Left lung (tissue), 10 donors: Measurements from ENCODE around the gene CDHR4. TPM values are rescaled to one million over a fixed set of nuclear protein-coding genes. Genes with fewer than 3 reads are reported as not detected.

Source experiments
- ATAC-seq: fragments of 200-7000 bp; cut with Tn5 transposase; one replicate; pipeline ENCODE4 v1.9.1; 2020; ENCODE audit warnings: moderate library complexity
- DNase-seq, 4 donors: peaks; one replicate each; pipeline ENCODE4 v3.0.0-alpha.2; 2013 to 2020
- H3K27ac ChIP-seq, 2 donors: fragments of 200-600 bp; sonication (generic) in 1 of 2; one replicate each; pipeline versions ENCODE4 v1.5.0 to v1.8.0; 2020 to 2021
- H3K27me3 ChIP-seq, 2 donors: fragments of 200-600 bp; sonication (generic) in 1 of 2; one replicate each; pipeline versions ENCODE4 v1.5.0 to v1.8.0; 2020 to 2021
- H3K36me3 ChIP-seq, 2 donors: fragments of 200-600 bp; sonication (generic) in 1 of 2; one replicate each; pipeline versions ENCODE4 v1.5.0 to v1.8.0; 2020 to 2021
- H3K4me1 ChIP-seq, 2 donors: fragments of 200-600 bp; one replicate each; pipeline ENCODE4 v1.8.0; 2021
- H3K4me3 ChIP-seq, 2 donors: fragments of 200-600 bp; sonication (generic) in 1 of 2; one replicate each; pipeline versions ENCODE4 v1.5.0 to v1.8.0; 2020 to 2021; ENCODE audit warnings: mild to moderate bottlenecking in 1 of 2
- H3K9me3 ChIP-seq, 2 donors: fragments of 200-600 bp; sonication (generic) in 1 of 2; one replicate each; pipeline versions ENCODE4 v1.5.0 to v1.8.0; 2020 to 2021
- intact Hi-C, 2 donors: fragments of 100-400 bp; cut with DNase I; formaldehyde crosslinking; loops; one replicate each; pipeline versions ENCODE4 v1.11.2 to v1.14.2; 2022
- microRNA-seq, 2 donors: library from miRNA; unstranded; fragments of <30 nt; microRNA quantifications; one replicate each; pipeline ENCODE4, GENCODE V29; 2019
- polyA plus RNA-seq, 6 donors: library from polyadenylated mRNA; unstranded; fragments of 120-200 nt; gene quantifications; one replicate each; pipeline ENCODE4 v1.2.1, GENCODE V29; 2013; ENCODE audit not compliant: insufficient read length in 6 of 6
- total RNA-seq, 2 donors: library from RNA; stranded (reverse); fragmentation: NEBNext Ultra II Directional; extraction: Animal tissue kit (Norgen Biotek cat#: 25700); gene quantifications; one replicate each; pipeline ENCODE4 v1.2.1, GENCODE V29; 2021
- TF ChIP-seq, protein P1 (sequence below), 2 donors: fragments of 200-600 bp; sonication (generic) in 1 of 2; IDR thresholded peaks; one replicate each; pipeline versions ENCODE4 v1.5.0 to v1.8.0; 2021; ENCODE audit warnings: antibody characterized with exemption in 2 of 2
- donor health status: DM: no; HTN: yes; CAD: no.
- donor health status: DM: no; HTN: no; CAD: no.

CDHR4 gene
- total and polyA plus RNA-seq, 8 donors, result 0.20 to 6.5 (median 3.8) TPM

DNA sequence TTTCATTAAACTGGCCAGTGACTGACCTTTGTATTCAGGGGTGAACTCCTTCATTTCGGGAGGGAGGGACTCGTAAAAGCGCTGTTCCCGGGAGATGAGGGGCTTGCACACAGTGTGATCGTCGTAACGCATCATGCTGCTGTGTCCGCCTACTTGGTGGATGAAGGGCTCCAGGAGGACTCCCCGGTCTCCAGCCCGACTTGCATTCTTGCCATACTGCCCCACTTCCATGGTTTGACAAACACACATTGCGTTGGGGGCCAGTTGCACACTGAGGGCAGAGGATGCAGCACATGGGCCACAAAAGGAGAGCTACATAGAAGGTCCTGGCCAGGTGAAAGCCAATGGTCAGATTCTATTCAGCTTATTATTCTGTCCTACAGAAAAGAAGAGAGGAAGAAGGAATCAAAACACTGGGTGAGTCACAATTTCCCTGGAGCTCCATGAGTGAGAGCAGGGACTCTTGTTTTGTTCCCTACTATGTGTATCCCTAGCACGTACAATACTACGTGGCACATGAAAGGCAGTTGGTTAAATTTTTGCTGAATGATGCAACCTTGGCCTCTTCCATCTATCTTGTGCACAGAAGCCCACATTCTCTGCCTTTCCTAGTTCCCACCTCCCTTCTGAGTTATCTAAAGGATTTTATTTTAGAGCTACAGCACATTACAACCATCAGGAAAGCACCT is 51.7 kb downstream of the CDHR4 start:
- intact Hi-C loops, result no loop called here
- no peaks in the 10 kb centered on the region for H3K27me3 ChIP-seq
- TF ChIP-seq, protein P1, sequence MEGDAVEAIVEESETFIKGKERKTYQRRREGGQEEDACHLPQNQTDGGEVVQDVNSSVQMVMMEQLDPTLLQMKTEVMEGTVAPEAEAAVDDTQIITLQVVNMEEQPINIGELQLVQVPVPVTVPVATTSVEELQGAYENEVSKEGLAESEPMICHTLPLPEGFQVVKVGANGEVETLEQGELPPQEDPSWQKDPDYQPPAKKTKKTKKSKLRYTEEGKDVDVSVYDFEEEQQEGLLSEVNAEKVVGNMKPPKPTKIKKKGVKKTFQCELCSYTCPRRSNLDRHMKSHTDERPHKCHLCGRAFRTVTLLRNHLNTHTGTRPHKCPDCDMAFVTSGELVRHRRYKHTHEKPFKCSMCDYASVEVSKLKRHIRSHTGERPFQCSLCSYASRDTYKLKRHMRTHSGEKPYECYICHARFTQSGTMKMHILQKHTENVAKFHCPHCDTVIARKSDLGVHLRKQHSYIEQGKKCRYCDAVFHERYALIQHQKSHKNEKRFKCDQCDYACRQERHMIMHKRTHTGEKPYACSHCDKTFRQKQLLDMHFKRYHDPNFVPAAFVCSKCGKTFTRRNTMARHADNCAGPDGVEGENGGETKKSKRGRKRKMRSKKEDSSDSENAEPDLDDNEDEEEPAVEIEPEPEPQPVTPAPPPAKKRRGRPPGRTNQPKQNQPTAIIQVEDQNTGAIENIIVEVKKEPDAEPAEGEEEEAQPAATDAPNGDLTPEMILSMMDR (IDR thresholded peaks at IDR 0.05), result no peak
- no peaks in the 10 kb centered on the region for H3K9me3 ChIP-seq
- no peak for DNase-seq
- peaks cover 0 to 37% of the 10 kb centered on the region in 2 donors for H3K36me3 ChIP-seq
- no peak for ATAC-seq
- no peak overlapping the region for H3K27ac ChIP-seq
- peaks cover 0 to 3% of the 10 kb centered on the region in 2 donors for H3K4me1 ChIP-seq
- no peak overlapping the region for H3K4me3 ChIP-seq

DNA sequence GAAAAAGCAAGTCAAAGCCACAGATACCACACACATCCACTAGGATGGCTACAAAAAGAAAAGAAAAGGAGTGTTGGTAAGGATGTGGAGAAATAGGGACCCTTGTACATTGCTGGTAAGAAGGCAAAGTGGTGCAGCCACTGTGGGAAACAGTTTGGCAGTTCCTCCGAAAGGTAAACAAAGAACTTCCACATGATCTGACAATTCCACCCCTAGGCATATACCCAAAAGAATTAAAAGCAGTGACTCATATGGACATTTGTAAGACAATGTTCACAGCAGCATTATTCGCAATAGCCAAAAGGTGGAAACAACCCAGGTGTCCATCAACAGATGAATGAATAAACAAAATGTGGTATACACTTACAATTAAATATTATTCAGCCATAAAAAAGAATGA is 53.7 kb downstream of the CDHR4 start:
- H3K27ac ChIP-seq, result no peak overlapping the region
- H3K9me3 ChIP-seq, result no peaks in the 10 kb centered on the region
- peaks cover 0 to 3% of the 10 kb centered on the region in 2 donors for H3K4me1 ChIP-seq
- TF ChIP-seq, protein P1 (IDR thresholded peaks at IDR 0.05), result no peak
- no peaks in the 10 kb centered on the region for H3K27me3 ChIP-seq
- no peak for ATAC-seq
- peaks cover 0 to 53% of the 10 kb centered on the region in 2 donors for H3K36me3 ChIP-seq
- no peak overlapping the region for H3K4me3 ChIP-seq
- intact Hi-C loops, result no loop called here
- no peak for DNase-seq

Small RNAs within 50 kb of the gene (microRNA-seq; reads per million reads assigned to microRNA genes)
- 0.50 to 0.82 reads per million in 2 donors for gene MIR5193

Other genes with a start within 250 kb of the CDHR4 start
- under 1 TPM; 0.26 to 0.44 TPM for gene BSN, start 245.4 kb downstream of the CDHR4 start, total RNA-seq
- 1 to 10 TPM in 2 of 6 donors, under 1 TPM in 4; 0.67 to 1.1 (median 0.94) TPM for gene BSN, start 245.4 kb downstream of the CDHR4 start, polyA plus RNA-seq
- 100 to 1,000 TPM; 121 to 122 TPM for gene APEH, start 125.5 kb downstream of the CDHR4 start, total RNA-seq
- 100 to 1,000 TPM in 3 of 6 donors, 10 to 100 TPM in 3; 88.6 to 108 (median 99.8) TPM for gene APEH, start 125.5 kb downstream of the CDHR4 start, polyA plus RNA-seq
- gene MST1, start 110.4 kb downstream of the CDHR4 start, total RNA-seq, result 10 to 100 TPM; 12.5 to 19.1 TPM
- gene MST1, start 110.4 kb downstream of the CDHR4 start, polyA plus RNA-seq, result 10 to 100 TPM; 31.0 to 59.7 (median 39.8) TPM
- 10 to 100 TPM; 40.9 to 45.0 TPM for gene RNF123, start 110.3 kb downstream of the CDHR4 start, total RNA-seq
- 10 to 100 TPM; 21.8 to 33.1 (median 30.4) TPM for gene RNF123, start 110.3 kb downstream of the CDHR4 start, polyA plus RNA-seq
- gene AMIGO3, start 80.2 kb downstream of the CDHR4 start, total RNA-seq, result under 1 TPM in 1 of 2 donors, not detected in 1; 0.47 TPM
- 1 to 10 TPM in 5 of 6 donors, under 1 TPM in 1; 0.54 to 2.4 (median 1.9) TPM for gene AMIGO3, start 80.2 kb downstream of the CDHR4 start, polyA plus RNA-seq
- 10 to 100 TPM; 41.0 to 69.5 TPM for gene GMPPB, start 75.9 kb downstream of the CDHR4 start, total RNA-seq
- 10 to 100 TPM; 11.0 to 19.8 (median 12.6) TPM for gene GMPPB, start 75.9 kb downstream of the CDHR4 start, polyA plus RNA-seq
- 10 to 100 TPM; 42.1 to 42.7 TPM for gene IP6K1, start 13.3 kb downstream of the CDHR4 start, total RNA-seq
- 10 to 100 TPM; 31.8 to 51.2 (median 47.3) TPM for gene IP6K1, start 13.3 kb downstream of the CDHR4 start, polyA plus RNA-seq
- gene INKA1, start 3.4 kb upstream of the CDHR4 start, total RNA-seq, result 1 to 10 TPM; 3.7 to 6.3 TPM
- gene INKA1, start 3.4 kb upstream of the CDHR4 start, polyA plus RNA-seq, result 10 to 100 TPM; 10.4 to 18.9 (median 15.8) TPM
- gene UBA7, start 14.1 kb upstream of the CDHR4 start, total RNA-seq, result 100 to 1,000 TPM in 1 of 2 donors, 10 to 100 TPM in 1; 97.4 to 121 TPM
- gene UBA7, start 14.1 kb upstream of the CDHR4 start, polyA plus RNA-seq, result 10 to 100 TPM; 60.9 to 97.6 (median 75.9) TPM
- 1 to 10 TPM; 2.4 to 2.5 TPM for gene TRAIP, start 56.7 kb upstream of the CDHR4 start, total RNA-seq
- gene TRAIP, start 56.7 kb upstream of the CDHR4 start, polyA plus RNA-seq, result 10 to 100 TPM; 10.1 to 15.1 (median 12.9) TPM
- gene CAMKV, start 70.0 kb upstream of the CDHR4 start, total RNA-seq, result not detected
- under 1 TPM in 3 of 6 donors, not detected in 3; 0.14 to 0.21 (median 0.14) TPM for gene CAMKV, start 70.0 kb upstream of the CDHR4 start, polyA plus RNA-seq
- 10 to 100 TPM; 51.1 to 54.7 TPM for gene MST1R, start 104.0 kb upstream of the CDHR4 start, total RNA-seq
- 10 to 100 TPM in 1 of 6 donors, 1 to 10 TPM in 5; 6.0 to 10.0 (median 7.9) TPM for gene MST1R, start 104.0 kb upstream of the CDHR4 start, polyA plus RNA-seq
- gene MON1A, start 129.9 kb upstream of the CDHR4 start, total RNA-seq, result 10 to 100 TPM; 13.9 to 15.6 TPM
- 10 to 100 TPM in 5 of 6 donors, 1 to 10 TPM in 1; 8.5 to 15.0 (median 11.8) TPM for gene MON1A, start 129.9 kb upstream of the CDHR4 start, polyA plus RNA-seq
- 10 to 100 TPM; 59.6 to 86.3 TPM for gene RBM6, start 140.3 kb upstream of the CDHR4 start, total RNA-seq
- 100 to 1,000 TPM; 142 to 232 (median 186) TPM for gene RBM6, start 140.3 kb upstream of the CDHR4 start, polyA plus RNA-seq